ENCODE results near the gene SNRPB.

DNA sequence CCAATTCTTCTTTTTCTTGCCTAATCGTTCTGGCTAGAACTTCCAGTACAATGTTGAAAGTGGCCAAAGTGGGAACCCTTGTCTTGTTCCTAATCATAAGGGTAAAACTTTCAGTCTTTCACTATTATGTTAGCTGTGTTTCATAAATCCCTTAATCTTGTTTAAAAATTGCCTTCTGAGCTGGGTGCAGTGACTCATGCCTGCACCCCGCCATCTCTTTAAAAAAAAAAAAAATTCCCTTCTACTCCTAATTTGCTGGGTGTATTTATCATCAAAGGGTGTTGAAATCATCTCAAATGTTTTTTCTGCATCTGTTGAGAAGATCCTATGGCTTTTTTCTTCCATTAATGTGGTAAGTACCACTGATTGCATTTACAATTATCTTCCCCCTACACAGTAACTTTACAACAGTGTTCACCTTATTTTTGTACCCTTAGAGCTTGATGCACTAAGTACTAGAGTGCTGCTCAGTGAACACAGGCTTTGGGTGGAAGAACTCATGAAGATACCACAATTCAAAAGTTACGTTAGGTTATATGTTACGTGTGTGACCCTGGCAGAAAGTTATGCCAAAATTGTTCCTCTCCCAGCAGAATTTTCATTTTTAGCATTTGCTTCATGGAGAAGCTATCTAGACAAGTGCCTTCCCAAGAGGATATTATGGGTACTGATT lies 9.7 kb downstream of the SNRPB start:
- TF ChIP-seq, protein P1, sequence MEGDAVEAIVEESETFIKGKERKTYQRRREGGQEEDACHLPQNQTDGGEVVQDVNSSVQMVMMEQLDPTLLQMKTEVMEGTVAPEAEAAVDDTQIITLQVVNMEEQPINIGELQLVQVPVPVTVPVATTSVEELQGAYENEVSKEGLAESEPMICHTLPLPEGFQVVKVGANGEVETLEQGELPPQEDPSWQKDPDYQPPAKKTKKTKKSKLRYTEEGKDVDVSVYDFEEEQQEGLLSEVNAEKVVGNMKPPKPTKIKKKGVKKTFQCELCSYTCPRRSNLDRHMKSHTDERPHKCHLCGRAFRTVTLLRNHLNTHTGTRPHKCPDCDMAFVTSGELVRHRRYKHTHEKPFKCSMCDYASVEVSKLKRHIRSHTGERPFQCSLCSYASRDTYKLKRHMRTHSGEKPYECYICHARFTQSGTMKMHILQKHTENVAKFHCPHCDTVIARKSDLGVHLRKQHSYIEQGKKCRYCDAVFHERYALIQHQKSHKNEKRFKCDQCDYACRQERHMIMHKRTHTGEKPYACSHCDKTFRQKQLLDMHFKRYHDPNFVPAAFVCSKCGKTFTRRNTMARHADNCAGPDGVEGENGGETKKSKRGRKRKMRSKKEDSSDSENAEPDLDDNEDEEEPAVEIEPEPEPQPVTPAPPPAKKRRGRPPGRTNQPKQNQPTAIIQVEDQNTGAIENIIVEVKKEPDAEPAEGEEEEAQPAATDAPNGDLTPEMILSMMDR (IDR thresholded peaks at IDR 0.05): no peak
- no peak for TF ChIP-seq POLR2A (IDR thresholded peaks at IDR 0.05)
